ENCODE data around the gene EIF5A2. TPM values are rescaled to one million over a fixed set of nuclear protein-coding genes. Genes with fewer than 3 reads are reported as not detected.
A peak's percentile ranks its signal among the peaks of the same experiment; 100 is the strongest.

Gene EIF5A2
- total and polyA plus RNA-seq, 4 donors, result 1.6 to 2.4 (median 1.9) TPM

DNA sequence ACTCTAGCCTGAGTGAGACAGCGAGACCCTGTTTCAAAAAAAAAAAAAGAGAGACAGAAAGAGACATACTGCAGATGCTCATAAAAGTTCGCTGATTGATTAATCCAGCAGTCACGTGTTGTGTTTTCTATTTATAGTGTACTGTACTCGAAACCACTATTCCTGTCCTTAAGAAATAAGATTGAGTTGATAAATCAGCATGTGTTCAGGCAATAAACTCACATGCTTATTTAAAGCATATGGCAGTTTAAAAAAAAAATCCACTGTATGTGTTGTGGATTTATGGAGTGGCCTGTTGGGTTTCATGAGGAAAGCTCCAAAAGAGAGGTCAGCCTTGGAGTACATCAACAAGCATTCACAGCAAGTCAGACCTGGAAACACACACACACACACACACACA is 56.1 kb downstream of the EIF5A2 start:
- Histone ChIP-seq H3K9me3 (ENCODE audit: control insufficient read depth in 4 of 4, low read length in 3 of 4) (no peaks in the 10 kb centered on the region), H3K27me3 (ENCODE audit: control insufficient read depth in 4 of 4, insufficient read depth in 4 of 4, low read length in 3 of 4) (no peaks in the 10 kb centered on the region), H3K27ac (ENCODE audit: low read depth in 1 of 2, low read length in 2 of 2) (no peak overlapping the region), H3K4me3 (ENCODE audit: low read depth in 1 of 3, low read length in 3 of 3) (no peak overlapping the region), H3K36me3 (ENCODE audit: control insufficient read depth in 4 of 4, insufficient read depth in 3 of 4, low read depth in 1 of 4, low read length in 3 of 4) (no peaks in the 10 kb centered on the region), H3K9ac (ENCODE audit: low read depth in 1 of 2, low read length in 2 of 2) (no peak overlapping the region), H3K4me1 (ENCODE audit: control insufficient read depth in 4 of 4, insufficient read depth in 4 of 4, low read length in 3 of 4) (peaks cover 0 to 8% (median 4%) of the 10 kb centered on the region in 4 donors)
- 85% methylated on average over 4 of the region's 4 CpGs for WGBS
- no peak for DNase-seq (ENCODE audit: low spot score)
- no peak for TF ChIP-seq GABPA (IDR thresholded peaks at IDR 0.05 in 1 of 2, conservative IDR thresholded peaks at IDR 0.05 in 1 of 2)
- no peak for TF ChIP-seq TAF1 (conservative IDR thresholded peaks at IDR 0.05)
- no peak for TF ChIP-seq JUND (IDR thresholded peaks at IDR 0.05)
- no peak for TF ChIP-seq RXRA (IDR thresholded peaks at IDR 0.05)
- TF ChIP-seq FOXA1 (IDR thresholded peaks at IDR 0.05), result no peak
- no peak for TF ChIP-seq MAX (IDR thresholded peaks at IDR 0.05)
- no peak for TF ChIP-seq ATF3 (IDR thresholded peaks at IDR 0.05)
- TF ChIP-seq, protein P1, sequence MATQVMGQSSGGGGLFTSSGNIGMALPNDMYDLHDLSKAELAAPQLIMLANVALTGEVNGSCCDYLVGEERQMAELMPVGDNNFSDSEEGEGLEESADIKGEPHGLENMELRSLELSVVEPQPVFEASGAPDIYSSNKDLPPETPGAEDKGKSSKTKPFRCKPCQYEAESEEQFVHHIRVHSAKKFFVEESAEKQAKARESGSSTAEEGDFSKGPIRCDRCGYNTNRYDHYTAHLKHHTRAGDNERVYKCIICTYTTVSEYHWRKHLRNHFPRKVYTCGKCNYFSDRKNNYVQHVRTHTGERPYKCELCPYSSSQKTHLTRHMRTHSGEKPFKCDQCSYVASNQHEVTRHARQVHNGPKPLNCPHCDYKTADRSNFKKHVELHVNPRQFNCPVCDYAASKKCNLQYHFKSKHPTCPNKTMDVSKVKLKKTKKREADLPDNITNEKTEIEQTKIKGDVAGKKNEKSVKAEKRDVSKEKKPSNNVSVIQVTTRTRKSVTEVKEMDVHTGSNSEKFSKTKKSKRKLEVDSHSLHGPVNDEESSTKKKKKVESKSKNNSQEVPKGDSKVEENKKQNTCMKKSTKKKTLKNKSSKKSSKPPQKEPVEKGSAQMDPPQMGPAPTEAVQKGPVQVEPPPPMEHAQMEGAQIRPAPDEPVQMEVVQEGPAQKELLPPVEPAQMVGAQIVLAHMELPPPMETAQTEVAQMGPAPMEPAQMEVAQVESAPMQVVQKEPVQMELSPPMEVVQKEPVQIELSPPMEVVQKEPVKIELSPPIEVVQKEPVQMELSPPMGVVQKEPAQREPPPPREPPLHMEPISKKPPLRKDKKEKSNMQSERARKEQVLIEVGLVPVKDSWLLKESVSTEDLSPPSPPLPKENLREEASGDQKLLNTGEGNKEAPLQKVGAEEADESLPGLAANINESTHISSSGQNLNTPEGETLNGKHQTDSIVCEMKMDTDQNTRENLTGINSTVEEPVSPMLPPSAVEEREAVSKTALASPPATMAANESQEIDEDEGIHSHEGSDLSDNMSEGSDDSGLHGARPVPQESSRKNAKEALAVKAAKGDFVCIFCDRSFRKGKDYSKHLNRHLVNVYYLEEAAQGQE (IDR thresholded peaks at IDR 0.05), result no peak
- TF ChIP-seq FOXA2 (IDR thresholded peaks at IDR 0.05), result no peak
- TF ChIP-seq CTCF (IDR thresholded peaks at IDR 0.05; ENCODE audit: low read depth, low read length, missing input control), result no peak
- TF ChIP-seq, protein P2, sequence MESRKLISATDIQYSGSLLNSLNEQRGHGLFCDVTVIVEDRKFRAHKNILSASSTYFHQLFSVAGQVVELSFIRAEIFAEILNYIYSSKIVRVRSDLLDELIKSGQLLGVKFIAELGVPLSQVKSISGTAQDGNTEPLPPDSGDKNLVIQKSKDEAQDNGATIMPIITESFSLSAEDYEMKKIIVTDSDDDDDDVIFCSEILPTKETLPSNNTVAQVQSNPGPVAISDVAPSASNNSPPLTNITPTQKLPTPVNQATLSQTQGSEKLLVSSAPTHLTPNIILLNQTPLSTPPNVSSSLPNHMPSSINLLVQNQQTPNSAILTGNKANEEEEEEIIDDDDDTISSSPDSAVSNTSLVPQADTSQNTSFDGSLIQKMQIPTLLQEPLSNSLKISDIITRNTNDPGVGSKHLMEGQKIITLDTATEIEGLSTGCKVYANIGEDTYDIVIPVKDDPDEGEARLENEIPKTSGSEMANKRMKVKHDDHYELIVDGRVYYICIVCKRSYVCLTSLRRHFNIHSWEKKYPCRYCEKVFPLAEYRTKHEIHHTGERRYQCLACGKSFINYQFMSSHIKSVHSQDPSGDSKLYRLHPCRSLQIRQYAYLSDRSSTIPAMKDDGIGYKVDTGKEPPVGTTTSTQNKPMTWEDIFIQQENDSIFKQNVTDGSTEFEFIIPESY (IDR thresholded peaks at IDR 0.05), result no peak
- no peak for TF ChIP-seq NR2F2 (IDR thresholded peaks at IDR 0.05)
- TF ChIP-seq HNF4G (IDR thresholded peaks at IDR 0.05), result no peak
- no peak for TF ChIP-seq EGR1 (IDR thresholded peaks at IDR 0.05; ENCODE audit: low read depth in 2 of 2)

DNA sequence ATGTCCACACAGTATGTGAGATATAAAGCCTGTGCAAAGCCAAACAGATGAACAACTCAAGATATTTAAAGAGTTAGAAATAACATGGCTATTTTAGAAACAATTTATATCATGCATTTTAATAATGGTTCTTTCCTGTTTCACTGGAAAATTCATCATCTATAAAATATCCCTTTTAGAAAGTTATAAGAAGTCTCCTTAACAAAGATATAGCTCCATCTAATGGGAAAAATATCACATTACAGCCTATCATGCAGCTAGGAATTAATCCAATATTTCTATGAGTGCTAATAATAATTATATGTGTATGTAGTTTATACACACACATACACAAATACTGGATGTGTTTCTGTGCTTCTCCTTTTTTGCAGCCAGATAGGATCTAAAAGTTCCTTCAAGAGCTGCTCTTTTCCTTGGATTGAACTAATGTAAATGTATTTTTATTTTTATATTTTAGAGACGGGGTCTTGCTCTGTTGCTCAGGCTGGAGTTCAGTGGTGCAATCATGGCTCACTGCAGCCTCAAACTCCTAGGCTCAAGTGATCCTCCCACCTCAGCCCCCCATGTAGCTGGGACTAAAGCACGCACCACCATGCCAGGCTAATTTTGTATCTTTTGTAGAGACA is 60.0 kb downstream of the EIF5A2 start:
- peak; percentile 64 for TF ChIP-seq RAD21 (IDR thresholded peaks at IDR 0.05)
- TF ChIP-seq HNF4G (IDR thresholded peaks at IDR 0.05), result no peak
- peak; percentile 28 for TF ChIP-seq CTCF (IDR thresholded peaks at IDR 0.05; ENCODE audit: low read depth, low read length, missing input control)
- WGBS, result 99% methylated on average over 2 of the region's 2 CpGs
- DNase-seq (ENCODE audit: low spot score), result no peak
- Histone ChIP-seq H3K27ac (ENCODE audit: low read depth in 1 of 2, low read length in 2 of 2) (no peak overlapping the region), H3K27me3 (ENCODE audit: control insufficient read depth in 4 of 4, insufficient read depth in 4 of 4, low read length in 3 of 4) (no peaks in the 10 kb centered on the region), H3K4me1 (ENCODE audit: control insufficient read depth in 4 of 4, insufficient read depth in 4 of 4, low read length in 3 of 4) (no peaks in the 10 kb centered on the region), H3K4me3 (ENCODE audit: low read depth in 1 of 3, low read length in 3 of 3) (no peak overlapping the region), H3K36me3 (ENCODE audit: control insufficient read depth in 4 of 4, insufficient read depth in 3 of 4, low read depth in 1 of 4, low read length in 3 of 4) (no peaks in the 10 kb centered on the region), H3K9me3 (ENCODE audit: control insufficient read depth in 4 of 4, low read length in 3 of 4) (peaks cover 0 to 3% (median 0%) of the 10 kb centered on the region in 4 donors), H3K9ac (ENCODE audit: low read depth in 1 of 2, low read length in 2 of 2) (no peak overlapping the region)

Data from liver (tissue), 9 donors.